OCI-LY3 (cell line): ENCODE results near the gene RNF222.

Experiments
- EZH2phosphoT487 ChIP-seq: fragments of 200-600 bp; shearing (Covaris generic); IDR thresholded peaks from 2 replicates; pipeline ENCODE4 v1.6.1; 2018; ENCODE audit warnings: antibody characterized with exemption, mixed run types, low read depth
- TF ChIP-seq, protein P1 (sequence below): fragments of 200-600, 300-600 bp; sonication (generic); IDR thresholded peaks from 2 replicates; pipeline ENCODE4 v1.5.1; 2014; ENCODE audit warnings: antibody characterized with exemption, low read length, low read depth

DNA sequence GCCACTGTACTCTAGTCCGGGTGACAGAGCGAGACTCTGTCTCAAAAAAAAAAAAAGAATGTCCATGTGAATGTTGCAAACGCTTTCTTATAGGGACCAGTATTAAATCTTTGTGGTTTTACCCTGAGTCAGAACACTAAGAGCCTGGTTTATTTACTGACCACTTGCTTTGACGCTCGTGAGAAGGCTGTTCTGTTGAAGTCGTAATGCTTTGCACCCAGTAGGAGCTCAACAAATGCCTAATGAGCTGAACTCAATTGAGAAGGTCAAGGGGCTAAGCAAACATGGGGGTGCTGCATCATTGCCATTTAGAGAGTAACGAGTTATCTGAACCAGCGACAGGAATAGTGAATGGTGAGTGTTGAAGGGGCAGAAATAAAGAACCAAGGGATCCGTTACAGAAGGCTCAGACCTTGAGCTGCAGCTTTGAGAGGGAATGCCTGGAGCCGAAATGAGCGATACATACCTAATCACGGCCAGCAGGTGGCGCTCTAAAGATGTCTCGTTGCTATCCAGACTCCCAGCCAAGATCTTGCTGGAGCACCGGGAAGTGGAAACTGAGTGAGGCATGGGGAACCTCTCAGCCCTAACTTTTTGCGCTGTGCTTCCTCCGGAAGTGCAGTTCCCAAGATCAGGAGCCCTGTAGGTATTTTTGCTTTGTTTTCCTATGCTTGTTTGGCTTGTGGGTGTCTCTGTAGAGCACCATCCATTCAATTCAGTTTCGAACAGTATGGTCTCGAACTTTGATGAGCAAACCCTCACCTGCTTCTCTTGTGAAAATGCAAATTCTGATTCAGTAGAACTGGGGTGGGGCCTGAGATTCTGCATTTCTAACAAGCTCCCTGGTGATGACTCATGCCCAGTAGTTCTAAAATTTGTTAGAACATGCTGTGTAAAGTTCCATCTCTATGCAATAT lies 12.6 kb upstream of the RNF222 start:
- TF ChIP-seq, protein P1, sequence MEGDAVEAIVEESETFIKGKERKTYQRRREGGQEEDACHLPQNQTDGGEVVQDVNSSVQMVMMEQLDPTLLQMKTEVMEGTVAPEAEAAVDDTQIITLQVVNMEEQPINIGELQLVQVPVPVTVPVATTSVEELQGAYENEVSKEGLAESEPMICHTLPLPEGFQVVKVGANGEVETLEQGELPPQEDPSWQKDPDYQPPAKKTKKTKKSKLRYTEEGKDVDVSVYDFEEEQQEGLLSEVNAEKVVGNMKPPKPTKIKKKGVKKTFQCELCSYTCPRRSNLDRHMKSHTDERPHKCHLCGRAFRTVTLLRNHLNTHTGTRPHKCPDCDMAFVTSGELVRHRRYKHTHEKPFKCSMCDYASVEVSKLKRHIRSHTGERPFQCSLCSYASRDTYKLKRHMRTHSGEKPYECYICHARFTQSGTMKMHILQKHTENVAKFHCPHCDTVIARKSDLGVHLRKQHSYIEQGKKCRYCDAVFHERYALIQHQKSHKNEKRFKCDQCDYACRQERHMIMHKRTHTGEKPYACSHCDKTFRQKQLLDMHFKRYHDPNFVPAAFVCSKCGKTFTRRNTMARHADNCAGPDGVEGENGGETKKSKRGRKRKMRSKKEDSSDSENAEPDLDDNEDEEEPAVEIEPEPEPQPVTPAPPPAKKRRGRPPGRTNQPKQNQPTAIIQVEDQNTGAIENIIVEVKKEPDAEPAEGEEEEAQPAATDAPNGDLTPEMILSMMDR: peak; percentile 80
- TF ChIP-seq EZH2phosphoT487: no peak
